ENCODE data around the gene FAM227B. TPM values are rescaled to one million over a fixed set of nuclear protein-coding genes. Genes with fewer than 3 reads are reported as not detected.

The FAM227B gene
- total RNA-seq, 1 experiment from 2014 or later: 3.3 TPM

DNA sequence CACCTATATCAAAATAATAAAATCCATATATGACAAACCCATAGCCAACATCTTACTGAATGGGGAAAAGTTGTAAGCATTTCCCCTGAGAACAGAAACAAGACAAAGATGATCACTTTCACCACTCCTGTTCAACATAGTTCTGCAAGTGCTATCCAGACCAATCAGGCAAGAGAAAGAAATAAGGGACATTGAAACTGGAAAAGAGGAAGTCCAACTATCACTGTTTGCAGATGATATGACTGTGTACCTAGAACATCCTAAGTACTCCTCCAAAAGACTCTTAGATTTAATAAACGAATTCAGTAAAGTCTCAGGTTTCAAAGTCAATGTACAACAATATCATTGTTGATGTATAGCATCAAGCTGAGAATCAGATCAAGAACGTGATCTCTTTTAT is 233.1 kb downstream of the FAM227B start:
- Histone ChIP-seq H3K4me1 (replicated peaks; ENCODE audit: insufficient read depth) (peaks cover 9% of the 10 kb centered on the region), H2AFZ (no peak overlapping the region), H3K36me3 (ENCODE audit: low read depth) (no peaks in the 10 kb centered on the region), H3K79me2 (ENCODE audit: low read depth) (no peaks in the 10 kb centered on the region), H3K27me3 (ENCODE audit: insufficient read depth, low read depth) (no peaks in the 10 kb centered on the region), H3K9me3 (ENCODE audit: insufficient read depth, low read depth) (no peaks in the 10 kb centered on the region), H3F3A (ENCODE audit: insufficient read depth, low read depth) (no peaks in the 10 kb centered on the region; the same call in 1 of the 2 replicates), H3K4me3 (no peak overlapping the region), H3K9me2 (ENCODE audit: insufficient read depth) (no peaks in the 10 kb centered on the region), H3K27ac (no peak overlapping the region), H3K4me2 (no peak overlapping the region), H4K20me1 (ENCODE audit: insufficient read depth) (no peaks in the 10 kb centered on the region)
- TF ChIP-seq, protein P1, sequence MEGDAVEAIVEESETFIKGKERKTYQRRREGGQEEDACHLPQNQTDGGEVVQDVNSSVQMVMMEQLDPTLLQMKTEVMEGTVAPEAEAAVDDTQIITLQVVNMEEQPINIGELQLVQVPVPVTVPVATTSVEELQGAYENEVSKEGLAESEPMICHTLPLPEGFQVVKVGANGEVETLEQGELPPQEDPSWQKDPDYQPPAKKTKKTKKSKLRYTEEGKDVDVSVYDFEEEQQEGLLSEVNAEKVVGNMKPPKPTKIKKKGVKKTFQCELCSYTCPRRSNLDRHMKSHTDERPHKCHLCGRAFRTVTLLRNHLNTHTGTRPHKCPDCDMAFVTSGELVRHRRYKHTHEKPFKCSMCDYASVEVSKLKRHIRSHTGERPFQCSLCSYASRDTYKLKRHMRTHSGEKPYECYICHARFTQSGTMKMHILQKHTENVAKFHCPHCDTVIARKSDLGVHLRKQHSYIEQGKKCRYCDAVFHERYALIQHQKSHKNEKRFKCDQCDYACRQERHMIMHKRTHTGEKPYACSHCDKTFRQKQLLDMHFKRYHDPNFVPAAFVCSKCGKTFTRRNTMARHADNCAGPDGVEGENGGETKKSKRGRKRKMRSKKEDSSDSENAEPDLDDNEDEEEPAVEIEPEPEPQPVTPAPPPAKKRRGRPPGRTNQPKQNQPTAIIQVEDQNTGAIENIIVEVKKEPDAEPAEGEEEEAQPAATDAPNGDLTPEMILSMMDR (conservative IDR thresholded peaks at IDR 0.05): no peak
- TF ChIP-seq EZH2 (IDR thresholded peaks at IDR 0.05; ENCODE audit: low read depth): no peak
- ChIA-PET CTCF (no interaction called here), POLR2A (ENCODE audit: unreplicated experiment) (no interaction called here)
- BruUV-seq (replicated peaks): no TSS peak
- intact Hi-C loops (cut with micrococcal nuclease; ENCODE audit: unreplicated experiment): no loop called here
- no peak for DNase-seq

DNA sequence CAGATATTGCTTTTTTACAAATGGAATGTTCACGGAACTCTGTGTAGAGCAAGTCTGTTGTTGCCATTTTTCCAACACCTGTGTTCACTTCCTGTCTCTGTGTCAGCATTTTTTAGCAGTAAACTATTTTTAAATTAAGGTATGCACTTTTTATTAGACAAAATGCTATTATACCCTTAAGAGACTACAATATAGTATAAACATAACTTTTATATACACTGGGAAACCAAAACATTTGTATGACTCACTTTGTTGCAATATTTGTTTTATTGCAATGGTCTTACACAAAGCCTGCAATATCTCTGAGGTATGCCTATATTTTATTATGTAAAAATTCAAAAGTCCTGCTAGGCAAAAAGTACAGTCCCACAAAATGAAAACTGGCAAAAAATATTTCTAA is 237.4 kb downstream of the FAM227B start:
- Histone ChIP-seq H2AFZ (no peak overlapping the region), H3F3A (ENCODE audit: insufficient read depth, low read depth) (no peaks in the 10 kb centered on the region; the same call in 1 of the 2 replicates), H3K9me3 (ENCODE audit: insufficient read depth, low read depth) (no peaks in the 10 kb centered on the region), H3K4me1 (replicated peaks; ENCODE audit: insufficient read depth) (peaks cover 9% of the 10 kb centered on the region), H3K36me3 (ENCODE audit: low read depth) (no peaks in the 10 kb centered on the region), H3K4me2 (peak overlapping the region; percentile 22; the same call in 1 of the 2 replicates), H4K20me1 (ENCODE audit: insufficient read depth) (no peaks in the 10 kb centered on the region), H3K9me2 (ENCODE audit: insufficient read depth) (no peaks in the 10 kb centered on the region), H3K27ac (no peak overlapping the region), H3K27me3 (ENCODE audit: insufficient read depth, low read depth) (no peaks in the 10 kb centered on the region), H3K4me3 (no peak overlapping the region), H3K79me2 (ENCODE audit: low read depth) (no peaks in the 10 kb centered on the region)
- DNase-seq: peak in 1 of 2 experiments; percentile 51
- POLR2A ChIA-PET (ENCODE audit: unreplicated experiment): no interaction called here
- CTCF ChIA-PET: no interaction called here
- BruUV-seq (replicated peaks): no TSS peak
- intact Hi-C loops (cut with micrococcal nuclease; ENCODE audit: unreplicated experiment): no loop called here
- TF ChIP-seq EZH2 (IDR thresholded peaks at IDR 0.05; ENCODE audit: low read depth): no peak
- TF ChIP-seq, protein P1 (conservative IDR thresholded peaks at IDR 0.05): no peak

DNA sequence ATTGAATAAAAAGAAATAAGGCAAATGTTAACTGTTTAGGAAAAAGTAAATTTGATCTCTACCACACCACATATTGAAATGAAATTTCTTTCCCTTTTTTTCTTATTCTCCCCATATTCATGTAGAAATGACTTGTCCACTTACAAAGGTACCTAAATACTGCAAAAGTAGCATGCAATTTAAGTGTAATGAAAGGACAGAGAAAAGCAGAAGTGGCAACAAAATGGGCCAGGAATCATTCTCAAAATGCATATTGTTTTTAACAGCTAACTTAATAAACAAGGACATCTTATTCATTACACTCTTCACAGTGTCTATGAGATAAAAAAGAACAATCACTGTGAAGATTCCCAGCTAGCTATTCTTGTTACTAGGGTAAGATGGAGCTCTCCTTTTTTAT is 238.2 kb downstream of the FAM227B start:
- Histone ChIP-seq H3K9me2 (ENCODE audit: insufficient read depth) (no peaks in the 10 kb centered on the region), H3K4me1 (replicated peaks; ENCODE audit: insufficient read depth) (peaks cover 9% of the 10 kb centered on the region), H3K36me3 (ENCODE audit: low read depth) (no peaks in the 10 kb centered on the region), H3K27ac (no peak overlapping the region), H3F3A (ENCODE audit: insufficient read depth, low read depth) (no peaks in the 10 kb centered on the region; the same call in 1 of the 2 replicates), H3K27me3 (ENCODE audit: insufficient read depth, low read depth) (no peaks in the 10 kb centered on the region), H4K20me1 (ENCODE audit: insufficient read depth) (no peaks in the 10 kb centered on the region), H3K4me3 (no peak overlapping the region), H3K4me2 (no peak overlapping the region), H3K79me2 (ENCODE audit: low read depth) (no peaks in the 10 kb centered on the region), H2AFZ (no peak overlapping the region), H3K9me3 (ENCODE audit: insufficient read depth, low read depth) (no peaks in the 10 kb centered on the region)
- no TSS peak for BruUV-seq (replicated peaks)
- ChIA-PET CTCF (no interaction called here), POLR2A (ENCODE audit: unreplicated experiment) (interaction anchor here (0.6 kb wide), 1 partner anchor 80 kb away, joined by 4 read pairs; no protein-coding TSS in a partner anchor)
- intact Hi-C loops (cut with micrococcal nuclease; ENCODE audit: unreplicated experiment): no loop called here
- TF ChIP-seq, protein P1 (conservative IDR thresholded peaks at IDR 0.05): no peak
- TF ChIP-seq EZH2 (IDR thresholded peaks at IDR 0.05; ENCODE audit: low read depth): no peak
- DNase-seq: no peak

Measured in PC-9 (cell line).